OCI-LY3 (cell line): Measurements from ENCODE around the gene GKN1.

Experiments used
- H2AFZ ChIP-seq: fragments of 200-600, 300-600 bp; shearing (Covaris generic); 2 replicates; pipeline ENCODE4 v1.6.0; 2014; ENCODE audit warnings: antibody characterized with exemption, low read depth, low read length
- H3K27ac ChIP-seq: fragments of 200-600, 300-600 bp; sonication (generic); 2 replicates; pipeline ENCODE4 v1.5.1; 2014; ENCODE audit warnings: mild to moderate bottlenecking, low read length, moderate library complexity, mixed read lengths
- H3K27me3 ChIP-seq: fragments of 200-600, 300-600 bp; sonication (generic); 2 replicates; pipeline ENCODE4 v1.6.1; 2014; ENCODE audit warnings: low read depth, low read length, mixed read lengths
- H3K36me3 ChIP-seq: fragments of 200-600, 300-600 bp; sonication (generic); replicated peaks from 2 replicates; pipeline ENCODE3; 2014; ENCODE audit warnings: low read depth, low read length, mixed read lengths
- H3K4me1 ChIP-seq: fragments of 300-600, 200-600 bp; sonication (generic); 2 replicates; pipeline ENCODE4 v1.6.1; 2014; ENCODE audit warnings: low read length, mixed read lengths
- H3K4me2 ChIP-seq: fragments of 200-600, 300-600 bp; sonication (generic); 2 replicates; pipeline ENCODE4 v1.6.1; 2014; ENCODE audit warnings: low read length, mixed read lengths
- H3K4me3 ChIP-seq: fragments of 300-600, 200-600 bp; sonication (generic); 2 replicates; pipeline ENCODE4 v1.5.1; 2014; ENCODE audit warnings: antibody characterized with exemption, mild to moderate bottlenecking, low read length, moderate library complexity
- H3K79me2 ChIP-seq: fragments of 300-600, 200-600 bp; shearing (Covaris generic); 2 replicates; pipeline ENCODE4 v1.6.1; 2014; ENCODE audit warnings: mild to moderate bottlenecking, low read length, mixed read lengths
- H3K9ac ChIP-seq: fragments of 300-600, 200-600 bp; shearing (Covaris generic); 2 replicates; pipeline ENCODE4 v1.6.0; 2014; ENCODE audit warnings: mild to moderate bottlenecking, low read length, moderate library complexity
- H3K9me3 ChIP-seq: fragments of 200-600, 300-600 bp; shearing (Covaris generic); 2 replicates; pipeline ENCODE4 v1.6.1; 2014; ENCODE audit warnings: low read length, mixed read lengths; ENCODE audit not compliant: insufficient read depth
- H4K20me1 ChIP-seq: fragments of 200-600, 300-600 bp; sonication (generic); 2 replicates; pipeline ENCODE4 v1.6.1; 2016; ENCODE audit warnings: low read length, mixed read lengths; ENCODE audit not compliant: insufficient read depth
- EZH2phosphoT487 ChIP-seq: fragments of 200-600 bp; shearing (Covaris generic); IDR thresholded peaks from 2 replicates; pipeline ENCODE4 v1.6.1; 2018; ENCODE audit warnings: antibody characterized with exemption, mixed run types, low read depth
- TF ChIP-seq, protein P1 (sequence below): fragments of 200-600, 300-600 bp; sonication (generic); IDR thresholded peaks from 2 replicates; pipeline ENCODE4 v1.5.1; 2014; ENCODE audit warnings: antibody characterized with exemption, low read length, low read depth

GKN1 gene

DNA sequence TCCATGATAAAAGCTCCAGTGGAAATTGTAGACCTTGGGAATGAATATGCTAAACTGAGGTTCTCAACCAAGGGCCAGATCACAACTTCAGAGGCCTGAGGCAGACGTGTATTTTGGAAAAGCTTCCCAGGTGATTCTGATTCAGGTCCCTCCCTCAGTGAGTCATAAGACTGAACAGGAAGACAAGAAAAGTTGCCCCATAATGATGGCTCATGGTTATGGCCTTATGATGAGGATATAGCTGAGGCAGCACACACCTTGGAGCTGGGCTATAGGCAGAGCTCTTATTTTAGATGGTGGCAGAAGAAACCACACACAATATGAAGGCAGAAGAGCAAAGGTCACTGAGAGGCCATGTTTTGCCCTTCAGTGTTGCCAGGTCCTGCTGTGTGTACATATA, 48.1 kb downstream of the GKN1 start:
- Histone ChIP-seq H3K27me3 (peaks cover 51% of the 10 kb centered on the region), H3K4me3 (no peak overlapping the region), H3K9me3 (no peaks in the 10 kb centered on the region), H3K27ac (no peak overlapping the region), H3K36me3 (no peaks in the 10 kb centered on the region), H3K9ac (no peak overlapping the region), H3K4me1 (no peaks in the 10 kb centered on the region), H2AFZ (no peak overlapping the region), H3K4me2 (no peak overlapping the region), H4K20me1 (no peaks in the 10 kb centered on the region), H3K79me2 (no peaks in the 10 kb centered on the region)
- TF ChIP-seq EZH2phosphoT487 = no peak
- TF ChIP-seq, protein P1, sequence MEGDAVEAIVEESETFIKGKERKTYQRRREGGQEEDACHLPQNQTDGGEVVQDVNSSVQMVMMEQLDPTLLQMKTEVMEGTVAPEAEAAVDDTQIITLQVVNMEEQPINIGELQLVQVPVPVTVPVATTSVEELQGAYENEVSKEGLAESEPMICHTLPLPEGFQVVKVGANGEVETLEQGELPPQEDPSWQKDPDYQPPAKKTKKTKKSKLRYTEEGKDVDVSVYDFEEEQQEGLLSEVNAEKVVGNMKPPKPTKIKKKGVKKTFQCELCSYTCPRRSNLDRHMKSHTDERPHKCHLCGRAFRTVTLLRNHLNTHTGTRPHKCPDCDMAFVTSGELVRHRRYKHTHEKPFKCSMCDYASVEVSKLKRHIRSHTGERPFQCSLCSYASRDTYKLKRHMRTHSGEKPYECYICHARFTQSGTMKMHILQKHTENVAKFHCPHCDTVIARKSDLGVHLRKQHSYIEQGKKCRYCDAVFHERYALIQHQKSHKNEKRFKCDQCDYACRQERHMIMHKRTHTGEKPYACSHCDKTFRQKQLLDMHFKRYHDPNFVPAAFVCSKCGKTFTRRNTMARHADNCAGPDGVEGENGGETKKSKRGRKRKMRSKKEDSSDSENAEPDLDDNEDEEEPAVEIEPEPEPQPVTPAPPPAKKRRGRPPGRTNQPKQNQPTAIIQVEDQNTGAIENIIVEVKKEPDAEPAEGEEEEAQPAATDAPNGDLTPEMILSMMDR = no peak

DNA sequence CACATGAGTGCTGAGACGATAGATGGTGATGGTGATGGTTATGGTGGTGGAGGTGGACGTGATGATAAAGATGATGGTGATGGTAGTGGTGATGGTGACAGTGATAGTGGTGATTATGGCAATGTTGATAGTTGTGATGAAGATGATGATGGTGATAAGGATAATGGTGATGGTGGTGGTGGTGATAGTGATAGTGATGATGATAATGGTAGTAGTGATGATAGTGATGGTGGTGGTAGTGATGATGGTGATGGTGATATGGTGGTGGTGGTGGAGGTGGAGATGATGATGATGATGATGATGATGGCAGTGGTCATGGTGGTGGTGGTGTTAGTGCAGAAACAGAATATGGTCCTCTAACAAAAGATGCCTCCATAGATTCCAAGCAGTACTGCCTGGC, 48.8 kb downstream of the GKN1 start:
- Histone ChIP-seq H3K36me3 (no peaks in the 10 kb centered on the region), H3K79me2 (no peaks in the 10 kb centered on the region), H3K9ac (no peak overlapping the region), H3K4me1 (no peaks in the 10 kb centered on the region), H3K4me2 (no peak overlapping the region), H3K27me3 (peaks cover 51% of the 10 kb centered on the region), H2AFZ (no peak overlapping the region), H4K20me1 (no peaks in the 10 kb centered on the region), H3K27ac (no peak overlapping the region), H3K9me3 (no peaks in the 10 kb centered on the region), H3K4me3 (no peak overlapping the region)
- TF ChIP-seq, protein P1 = no peak
- no peak for TF ChIP-seq EZH2phosphoT487

DNA sequence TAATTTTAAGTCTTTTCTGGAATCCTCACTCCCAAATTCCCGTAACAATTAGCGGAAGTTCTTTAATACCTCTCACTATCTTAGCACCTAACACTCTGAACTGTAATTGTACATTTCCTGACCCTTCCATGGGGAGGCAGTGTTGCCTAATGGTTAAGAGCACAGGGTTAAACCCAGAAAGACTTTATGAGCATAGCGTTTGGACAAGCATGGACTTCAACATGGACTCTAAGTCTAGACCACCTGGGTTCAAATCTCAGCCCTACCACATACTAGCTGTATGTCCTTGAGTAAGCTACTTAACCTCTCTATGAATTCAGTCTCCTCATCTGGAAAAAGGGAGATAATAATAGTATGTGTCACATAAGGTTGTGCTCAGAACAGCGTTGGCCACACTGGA, 51.6 kb downstream of the GKN1 start:
- Histone ChIP-seq H3K27ac (no peak overlapping the region), H4K20me1 (no peaks in the 10 kb centered on the region), H3K9ac (no peak overlapping the region), H3K4me1 (no peaks in the 10 kb centered on the region), H3K27me3 (peaks cover 42% of the 10 kb centered on the region), H3K9me3 (no peaks in the 10 kb centered on the region), H2AFZ (no peak overlapping the region), H3K36me3 (no peaks in the 10 kb centered on the region), H3K4me3 (no peak overlapping the region), H3K4me2 (no peak overlapping the region), H3K79me2 (no peaks in the 10 kb centered on the region)
- no peak for TF ChIP-seq EZH2phosphoT487
- TF ChIP-seq, protein P1 = peak; percentile 89

DNA sequence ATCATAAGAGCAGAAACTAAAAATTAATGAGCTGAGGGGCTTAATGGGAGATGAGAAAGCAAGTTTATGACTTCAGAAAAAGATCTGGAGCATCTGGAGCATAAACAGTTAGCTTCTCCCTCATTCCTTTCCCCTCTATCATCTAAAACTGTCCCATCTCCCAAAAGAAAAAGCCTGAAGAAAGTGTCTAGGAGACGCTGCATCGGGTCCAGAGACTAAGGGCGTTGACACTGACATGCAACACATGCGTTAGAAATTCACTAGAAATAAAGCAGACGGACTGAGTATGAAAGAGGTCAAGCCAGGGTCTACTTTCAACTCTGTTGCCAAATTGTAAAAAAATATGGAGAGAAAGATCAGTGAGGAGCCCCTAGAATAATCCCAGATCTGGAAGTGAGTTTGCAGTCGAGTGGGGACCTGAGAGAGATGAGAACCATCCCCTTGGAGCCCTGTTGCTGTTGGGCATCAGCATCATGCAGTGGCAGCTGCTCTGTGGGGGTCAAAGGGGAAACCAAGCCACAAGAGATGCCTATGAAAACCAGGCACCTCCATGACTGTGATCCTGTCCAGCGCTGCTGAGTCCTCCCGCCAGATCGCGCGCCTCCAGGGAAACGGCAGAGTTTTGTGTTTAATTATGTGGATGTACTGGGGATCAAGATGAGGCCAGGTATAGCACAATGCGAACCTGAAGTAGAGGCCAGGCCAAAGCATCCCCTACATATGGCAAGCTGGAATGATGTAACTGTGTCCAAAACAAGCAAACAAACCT, 52.4 kb downstream of the GKN1 start:
- H3K27me3 ChIP-seq = peaks cover 40% of the 10 kb centered on the region
- no peak overlapping the region for H3K4me3 ChIP-seq
- H3K79me2 ChIP-seq = no peaks in the 10 kb centered on the region
- H2AFZ ChIP-seq = no peak overlapping the region
- no peaks in the 10 kb centered on the region for H3K9me3 ChIP-seq
- H3K36me3 ChIP-seq = no peaks in the 10 kb centered on the region
- H3K27ac ChIP-seq = no peak overlapping the region
- no peaks in the 10 kb centered on the region for H3K4me1 ChIP-seq
- no peak overlapping the region for H3K4me2 ChIP-seq
- TF ChIP-seq, protein P1 = no peak
- no peak for TF ChIP-seq EZH2phosphoT487
- no peak overlapping the region for H3K9ac ChIP-seq
- H4K20me1 ChIP-seq = no peaks in the 10 kb centered on the region
